ENCODE measurements around the gene YIPF3. TPM values are rescaled to one million over a fixed set of nuclear protein-coding genes. Genes with fewer than 3 reads are reported as not detected.
"Not testable (repeated sequence)": the region's sequence is repeated elsewhere in the genome, so short reads cannot be mapped to it uniquely, and the experiment has no call there.

YIPF3 gene
- total RNA-seq, 1 experiment from 2014 or later, result 81.8 TPM

DNA sequence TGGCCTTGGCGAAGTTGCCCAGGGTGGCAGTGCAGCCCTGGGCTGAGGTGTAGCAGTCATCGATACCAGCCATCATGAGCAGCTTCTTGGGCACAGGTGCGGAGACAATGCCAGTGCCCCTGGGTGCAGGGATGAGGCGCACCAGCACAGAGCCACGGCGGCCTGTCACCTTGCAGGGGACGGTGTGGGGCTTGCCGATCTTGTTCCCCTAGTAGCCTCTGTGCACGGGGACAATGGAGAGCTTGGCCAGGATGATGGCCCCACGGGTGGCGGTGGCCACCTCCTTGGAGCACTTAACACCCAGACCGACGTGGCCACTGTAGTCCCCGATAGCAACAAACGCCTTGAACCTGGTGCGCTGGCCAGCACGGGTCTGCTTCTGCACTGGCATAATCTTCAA, 22.3 kb upstream of the YIPF3 start:
- BruUV-seq (replicated peaks); POLR2A ChIA-PET; in situ Hi-C loops (cut with HindIII; ENCODE audit: low pct_unique_long_range_greater_than_20kb, low sequenced_read_pairs); H3K27me3 ChIP-seq (ENCODE audit: control insufficient read depth, insufficient read depth, low read length); intact Hi-C loops (cut with micrococcal nuclease; ENCODE audit: unreplicated experiment); DNase-seq (ENCODE audit: low read depth, low spot score); H3K4me3 ChIP-seq (ENCODE audit: low read depth in 2 of 2, low read length in 2 of 2); ATAC-seq; H3K4me1 ChIP-seq (ENCODE audit: control insufficient read depth, insufficient read depth, low read length); H3K9me3 ChIP-seq (ENCODE audit: control insufficient read depth, insufficient read depth, low read depth, low read length); H3K27ac ChIP-seq (ENCODE audit: low read length): not testable (repeated sequence)
- peaks cover 13% of the 10 kb centered on the region for H3K36me3 ChIP-seq (ENCODE audit: control insufficient read depth, insufficient read depth, low read length)
- CTCF ChIA-PET, result interaction anchor here (0.7 kb wide), 1 partner anchor 53 kb away, joined by 3 read pairs; no protein-coding TSS in a partner anchor

DNA sequence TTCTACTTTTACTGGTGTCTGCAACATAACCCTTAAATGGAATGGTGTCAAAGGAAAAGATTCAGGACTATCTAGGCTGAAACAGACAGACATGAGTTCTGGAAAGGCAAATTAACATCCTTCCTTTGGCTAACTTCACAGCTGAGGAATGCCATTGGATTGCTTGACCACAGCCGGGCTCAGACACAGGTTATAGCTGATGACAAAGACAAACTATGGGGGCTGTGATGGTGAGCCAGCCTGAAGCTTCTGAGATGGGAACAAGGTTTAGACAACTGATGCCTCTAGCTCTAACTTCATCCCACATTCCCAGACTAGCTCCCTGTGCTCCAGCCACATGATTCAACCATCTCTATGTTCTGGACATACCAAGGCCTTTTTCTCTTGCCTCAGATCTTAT, 15.5 kb upstream of the YIPF3 start:
- in situ Hi-C loops (cut with HindIII; ENCODE audit: low pct_unique_long_range_greater_than_20kb, low sequenced_read_pairs) (no loop called here), intact Hi-C loops (cut with micrococcal nuclease; ENCODE audit: unreplicated experiment) (no loop called here)
- Histone ChIP-seq H3K27me3 (ENCODE audit: control insufficient read depth, insufficient read depth, low read length) (no peaks in the 10 kb centered on the region), H3K4me3 (ENCODE audit: low read depth in 2 of 2, low read length in 2 of 2) (no peak overlapping the region), H3K36me3 (ENCODE audit: control insufficient read depth, insufficient read depth, low read length) (peaks cover 18% of the 10 kb centered on the region), H3K9me3 (ENCODE audit: control insufficient read depth, insufficient read depth, low read depth, low read length) (no peaks in the 10 kb centered on the region), H3K27ac (ENCODE audit: low read length) (no peak overlapping the region), H3K4me1 (ENCODE audit: control insufficient read depth, insufficient read depth, low read length) (no peaks in the 10 kb centered on the region)
- TF ChIP-seq SIN3A (IDR thresholded peaks at IDR 0.05; ENCODE audit: borderline replicate concordance, insufficient read depth, low read depth, low read length) (no peak), TCF7L2 (IDR thresholded peaks at IDR 0.05; ENCODE audit: low read depth, low read length) (no peak), POLR2AphosphoS5 (IDR thresholded peaks at IDR 0.05; ENCODE audit: low read depth, low read length) (no peak)
- TF ChIP-seq, protein P1, sequence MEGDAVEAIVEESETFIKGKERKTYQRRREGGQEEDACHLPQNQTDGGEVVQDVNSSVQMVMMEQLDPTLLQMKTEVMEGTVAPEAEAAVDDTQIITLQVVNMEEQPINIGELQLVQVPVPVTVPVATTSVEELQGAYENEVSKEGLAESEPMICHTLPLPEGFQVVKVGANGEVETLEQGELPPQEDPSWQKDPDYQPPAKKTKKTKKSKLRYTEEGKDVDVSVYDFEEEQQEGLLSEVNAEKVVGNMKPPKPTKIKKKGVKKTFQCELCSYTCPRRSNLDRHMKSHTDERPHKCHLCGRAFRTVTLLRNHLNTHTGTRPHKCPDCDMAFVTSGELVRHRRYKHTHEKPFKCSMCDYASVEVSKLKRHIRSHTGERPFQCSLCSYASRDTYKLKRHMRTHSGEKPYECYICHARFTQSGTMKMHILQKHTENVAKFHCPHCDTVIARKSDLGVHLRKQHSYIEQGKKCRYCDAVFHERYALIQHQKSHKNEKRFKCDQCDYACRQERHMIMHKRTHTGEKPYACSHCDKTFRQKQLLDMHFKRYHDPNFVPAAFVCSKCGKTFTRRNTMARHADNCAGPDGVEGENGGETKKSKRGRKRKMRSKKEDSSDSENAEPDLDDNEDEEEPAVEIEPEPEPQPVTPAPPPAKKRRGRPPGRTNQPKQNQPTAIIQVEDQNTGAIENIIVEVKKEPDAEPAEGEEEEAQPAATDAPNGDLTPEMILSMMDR (IDR thresholded peaks at IDR 0.05), result no peak
- TF ChIP-seq, protein P2, sequence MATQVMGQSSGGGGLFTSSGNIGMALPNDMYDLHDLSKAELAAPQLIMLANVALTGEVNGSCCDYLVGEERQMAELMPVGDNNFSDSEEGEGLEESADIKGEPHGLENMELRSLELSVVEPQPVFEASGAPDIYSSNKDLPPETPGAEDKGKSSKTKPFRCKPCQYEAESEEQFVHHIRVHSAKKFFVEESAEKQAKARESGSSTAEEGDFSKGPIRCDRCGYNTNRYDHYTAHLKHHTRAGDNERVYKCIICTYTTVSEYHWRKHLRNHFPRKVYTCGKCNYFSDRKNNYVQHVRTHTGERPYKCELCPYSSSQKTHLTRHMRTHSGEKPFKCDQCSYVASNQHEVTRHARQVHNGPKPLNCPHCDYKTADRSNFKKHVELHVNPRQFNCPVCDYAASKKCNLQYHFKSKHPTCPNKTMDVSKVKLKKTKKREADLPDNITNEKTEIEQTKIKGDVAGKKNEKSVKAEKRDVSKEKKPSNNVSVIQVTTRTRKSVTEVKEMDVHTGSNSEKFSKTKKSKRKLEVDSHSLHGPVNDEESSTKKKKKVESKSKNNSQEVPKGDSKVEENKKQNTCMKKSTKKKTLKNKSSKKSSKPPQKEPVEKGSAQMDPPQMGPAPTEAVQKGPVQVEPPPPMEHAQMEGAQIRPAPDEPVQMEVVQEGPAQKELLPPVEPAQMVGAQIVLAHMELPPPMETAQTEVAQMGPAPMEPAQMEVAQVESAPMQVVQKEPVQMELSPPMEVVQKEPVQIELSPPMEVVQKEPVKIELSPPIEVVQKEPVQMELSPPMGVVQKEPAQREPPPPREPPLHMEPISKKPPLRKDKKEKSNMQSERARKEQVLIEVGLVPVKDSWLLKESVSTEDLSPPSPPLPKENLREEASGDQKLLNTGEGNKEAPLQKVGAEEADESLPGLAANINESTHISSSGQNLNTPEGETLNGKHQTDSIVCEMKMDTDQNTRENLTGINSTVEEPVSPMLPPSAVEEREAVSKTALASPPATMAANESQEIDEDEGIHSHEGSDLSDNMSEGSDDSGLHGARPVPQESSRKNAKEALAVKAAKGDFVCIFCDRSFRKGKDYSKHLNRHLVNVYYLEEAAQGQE (IDR thresholded peaks at IDR 0.05; ENCODE audit: insufficient read depth in 1 of 2, low read depth in 2 of 2, low read length in 1 of 2), result no peak
- CTCF ChIA-PET, result interaction anchor here (0.5 kb wide), 1 partner anchor 76 kb away, joined by 5 read pairs; no protein-coding TSS in a partner anchor
- ATAC-seq (no peak), DNase-seq (ENCODE audit: low read depth, low spot score) (no peak)
- POLR2A ChIA-PET, result interaction anchor here (0.7 kb wide), 1 partner anchor 15 kb away, joined by 3 read pairs; the partner anchor contains the start of gene POLR1C
- no TSS peak for BruUV-seq (replicated peaks)

DNA sequence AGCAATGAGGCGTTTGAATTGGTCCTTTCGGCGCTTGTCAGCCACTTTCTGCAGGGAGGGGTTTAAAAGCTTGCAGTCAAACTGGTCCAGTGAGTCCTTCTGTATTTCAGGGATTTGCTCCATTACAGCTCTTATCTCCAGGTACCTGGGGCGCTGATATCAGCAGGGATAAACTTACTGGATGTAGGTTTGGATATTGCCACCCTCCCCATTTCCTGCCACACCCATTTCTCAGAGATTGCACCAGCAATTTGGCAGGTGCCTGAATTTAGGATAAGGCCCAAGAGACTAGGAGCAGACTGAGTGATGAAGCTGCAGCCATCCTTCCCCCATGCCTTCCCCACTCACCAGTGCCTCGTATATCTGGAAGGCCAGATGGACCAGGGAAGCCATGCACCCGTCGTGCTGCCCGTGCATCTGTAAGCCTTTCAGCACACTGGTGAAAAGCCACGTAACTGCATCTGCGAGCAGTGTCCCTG, 7.8 kb upstream of the YIPF3 start:
- Histone ChIP-seq H3K9me3 (ENCODE audit: control insufficient read depth, insufficient read depth, low read depth, low read length) (no peaks in the 10 kb centered on the region), H3K4me3 (ENCODE audit: low read depth in 2 of 2, low read length in 2 of 2) (no peak overlapping the region), H3K27ac (ENCODE audit: low read length) (no peak overlapping the region), H3K4me1 (ENCODE audit: control insufficient read depth, insufficient read depth, low read length) (no peaks in the 10 kb centered on the region; the same call in 1 of the 2 replicates), H3K27me3 (ENCODE audit: control insufficient read depth, insufficient read depth, low read length) (no peaks in the 10 kb centered on the region), H3K36me3 (ENCODE audit: control insufficient read depth, insufficient read depth, low read length) (peaks cover 25% of the 10 kb centered on the region)
- in situ Hi-C loops (cut with HindIII; ENCODE audit: low pct_unique_long_range_greater_than_20kb, low sequenced_read_pairs), result loop anchor here (10.0 kb wide), 1 partner anchor 70 kb away; no protein-coding TSS in a partner anchor
- intact Hi-C loops (cut with micrococcal nuclease; ENCODE audit: unreplicated experiment), result no loop called here
- DNase-seq (ENCODE audit: low read depth, low spot score) (no peak), ATAC-seq (no peak)
- CTCF ChIA-PET, result no interaction called here
- POLR2A ChIA-PET, result no interaction called here
- TF ChIP-seq, protein P2 (IDR thresholded peaks at IDR 0.05; ENCODE audit: insufficient read depth in 1 of 2, low read depth in 2 of 2, low read length in 1 of 2), result no peak
- no peak for TF ChIP-seq POLR2AphosphoS5 (IDR thresholded peaks at IDR 0.05; ENCODE audit: low read depth, low read length)
- no peak for TF ChIP-seq TCF7L2 (IDR thresholded peaks at IDR 0.05; ENCODE audit: low read depth, low read length)
- no peak for TF ChIP-seq SIN3A (IDR thresholded peaks at IDR 0.05; ENCODE audit: borderline replicate concordance, insufficient read depth, low read depth, low read length)
- TF ChIP-seq, protein P1 (IDR thresholded peaks at IDR 0.05), result no peak
- BruUV-seq (replicated peaks), result no TSS peak
